Uterus (tissue), 2 donors: ENCODE measurements around the gene KRTAP5-1.

ENCODE experiments used
- POLR2A ChIP-seq, 2 donors: fragments of 450-650 bp; IDR thresholded peaks; one replicate each; pipeline ENCODE4 v1.6.1; 2016; ENCODE audit warnings: antibody characterized with exemption in 2 of 2, mild to moderate bottlenecking in 1 of 2, moderate library complexity in 1 of 2
- TF ChIP-seq, protein P1 (sequence below), 4 experiments: fragments of 200-600 bp in 2 of 4; fragments of 450-650 bp in 2 of 4; sonication (generic) in 2 of 4; IDR thresholded peaks; one replicate each; pipeline ENCODE4 v1.5.1; 2016 to 2019; ENCODE audit warnings: antibody characterized with exemption in 4 of 4, mild to moderate bottlenecking in 2 of 4, moderate library complexity in 1 of 4

DNA sequence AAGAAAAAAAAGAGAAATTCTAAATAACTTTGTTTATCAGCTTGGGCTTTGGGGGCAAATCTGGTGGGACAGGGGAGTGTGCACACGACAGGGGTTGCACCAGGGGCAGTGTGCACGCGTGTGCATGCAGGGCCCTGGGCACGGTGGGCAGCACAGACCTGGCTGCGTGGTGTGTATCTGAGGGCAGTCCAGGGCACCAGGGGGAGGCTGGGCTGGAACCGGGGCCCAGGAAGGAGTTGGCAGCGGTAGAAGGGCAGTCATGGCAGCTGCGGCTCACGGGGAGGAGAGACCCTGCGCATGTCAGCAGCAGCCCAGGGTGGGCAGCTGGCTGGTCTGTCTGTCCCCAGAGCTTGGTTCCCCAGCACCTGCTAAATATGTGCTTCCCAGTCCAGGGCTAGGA is 48.8 kb upstream of the KRTAP5-1 start:
- no peak for TF ChIP-seq POLR2A (IDR thresholded peaks at IDR 0.05)
- TF ChIP-seq, protein P1, sequence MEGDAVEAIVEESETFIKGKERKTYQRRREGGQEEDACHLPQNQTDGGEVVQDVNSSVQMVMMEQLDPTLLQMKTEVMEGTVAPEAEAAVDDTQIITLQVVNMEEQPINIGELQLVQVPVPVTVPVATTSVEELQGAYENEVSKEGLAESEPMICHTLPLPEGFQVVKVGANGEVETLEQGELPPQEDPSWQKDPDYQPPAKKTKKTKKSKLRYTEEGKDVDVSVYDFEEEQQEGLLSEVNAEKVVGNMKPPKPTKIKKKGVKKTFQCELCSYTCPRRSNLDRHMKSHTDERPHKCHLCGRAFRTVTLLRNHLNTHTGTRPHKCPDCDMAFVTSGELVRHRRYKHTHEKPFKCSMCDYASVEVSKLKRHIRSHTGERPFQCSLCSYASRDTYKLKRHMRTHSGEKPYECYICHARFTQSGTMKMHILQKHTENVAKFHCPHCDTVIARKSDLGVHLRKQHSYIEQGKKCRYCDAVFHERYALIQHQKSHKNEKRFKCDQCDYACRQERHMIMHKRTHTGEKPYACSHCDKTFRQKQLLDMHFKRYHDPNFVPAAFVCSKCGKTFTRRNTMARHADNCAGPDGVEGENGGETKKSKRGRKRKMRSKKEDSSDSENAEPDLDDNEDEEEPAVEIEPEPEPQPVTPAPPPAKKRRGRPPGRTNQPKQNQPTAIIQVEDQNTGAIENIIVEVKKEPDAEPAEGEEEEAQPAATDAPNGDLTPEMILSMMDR (IDR thresholded peaks at IDR 0.05) = no peak
